ENCODE measurements around the gene POLR2L. TPM values are rescaled to one million over a fixed set of nuclear protein-coding genes. Genes with fewer than 3 reads are reported as not detected.

Gene POLR2L
- polyA plus RNA-seq, 2 donors, result 64.9 to 177 TPM

DNA sequence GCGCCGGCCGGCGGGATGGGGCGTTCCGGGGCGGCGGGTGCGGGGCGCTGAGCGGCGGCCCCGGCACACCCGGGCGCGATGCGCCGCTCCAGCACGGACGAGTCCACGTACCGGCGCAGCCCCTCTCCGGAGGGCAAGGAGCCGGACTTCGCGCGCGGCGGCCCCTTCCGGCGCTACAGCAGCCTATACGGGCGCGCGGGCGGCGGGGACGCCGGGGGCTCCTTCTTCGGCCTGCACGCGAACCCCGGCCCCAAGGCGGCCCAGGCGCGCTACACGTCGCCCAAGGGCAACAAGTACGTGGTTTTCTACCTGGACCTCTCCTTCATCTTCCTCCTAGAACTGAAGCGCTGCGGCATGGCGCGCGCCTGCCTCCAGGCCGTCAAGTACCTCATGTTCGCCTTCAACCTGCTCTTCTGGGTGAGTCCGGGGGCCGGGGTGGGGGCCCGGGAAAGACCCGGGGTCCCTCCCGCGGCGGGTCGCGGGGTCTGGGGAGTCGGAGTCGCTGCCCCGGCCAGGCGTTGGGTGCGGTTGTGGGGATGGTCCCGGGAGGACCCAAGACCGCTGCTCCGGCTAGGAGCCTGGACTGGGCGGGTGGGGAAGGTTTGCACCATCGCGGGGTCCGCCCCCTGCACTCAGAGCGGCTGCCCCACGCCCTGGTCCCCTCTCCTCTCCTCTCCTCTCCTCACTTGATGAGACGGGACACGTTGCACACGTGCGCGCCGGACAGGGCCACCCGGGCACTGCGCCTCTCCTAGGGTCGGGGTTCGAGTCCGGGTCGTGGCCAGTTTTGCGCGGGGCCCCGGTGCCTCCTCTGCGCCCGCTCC lies 7.8 kb upstream of the POLR2L start:
- peaks cover 7 to 19% of the 10 kb centered on the region in 2 donors for H3K4me1 ChIP-seq (ENCODE audit: control insufficient read depth in 2 of 2, insufficient read depth in 2 of 2, low read length in 1 of 2)
- no peaks in the 10 kb centered on the region for H3K36me3 ChIP-seq (ENCODE audit: control insufficient read depth in 2 of 2, insufficient read depth in 2 of 2, low read length in 1 of 2)
- peaks cover 0 to 5% of the 10 kb centered on the region in 2 donors for H3K27me3 ChIP-seq (ENCODE audit: control insufficient read depth in 1 of 2, insufficient read depth in 2 of 2, low read length in 2 of 2)
- H3K27ac ChIP-seq (ENCODE audit: low read depth in 2 of 2, low read length in 1 of 2), result no peak overlapping the region
- H3K4me3 ChIP-seq (ENCODE audit: low read depth in 1 of 2, low read length in 2 of 2), result peak overlapping the region; percentile 13 to 37
- no peaks in the 10 kb centered on the region for H3K9me3 ChIP-seq (ENCODE audit: control insufficient read depth in 2 of 2, insufficient read depth in 1 of 2, low read depth in 1 of 2, low read length in 1 of 2)
- 25 to 27% methylated on average over 85 to 97 of the region's 97 CpGs for WGBS, 2 donors

GRCh38 chr11:849104-849824 lies 6.9 kb upstream of the POLR2L start:
- no peak overlapping the region for H3K27ac ChIP-seq (ENCODE audit: low read depth in 2 of 2, low read length in 1 of 2)
- H3K9me3 ChIP-seq (ENCODE audit: control insufficient read depth in 2 of 2, insufficient read depth in 1 of 2, low read depth in 1 of 2, low read length in 1 of 2), result no peaks in the 10 kb centered on the region
- peaks cover 0 to 5% of the 10 kb centered on the region in 2 donors for H3K27me3 ChIP-seq (ENCODE audit: control insufficient read depth in 1 of 2, insufficient read depth in 2 of 2, low read length in 2 of 2)
- H3K4me1 ChIP-seq (ENCODE audit: control insufficient read depth in 2 of 2, insufficient read depth in 2 of 2, low read length in 1 of 2), result peaks cover 9 to 22% of the 10 kb centered on the region in 2 donors
- 6 to 11% methylated on average over 37 to 71 of the region's 71 CpGs for WGBS, 2 donors
- peak overlapping the region in 1 of 2 donors; percentile 37 for H3K4me3 ChIP-seq (ENCODE audit: low read depth in 1 of 2, low read length in 2 of 2)
- H3K36me3 ChIP-seq (ENCODE audit: control insufficient read depth in 2 of 2, insufficient read depth in 2 of 2, low read length in 1 of 2), result no peaks in the 10 kb centered on the region

- WGBS, 2 donors, result 27 to 35% methylated on average over 13 to 14 of the region's 14 CpGs
- Histone ChIP-seq H3K27ac (ENCODE audit: low read depth in 2 of 2, low read length in 1 of 2) (no peak overlapping the region), H3K9me3 (ENCODE audit: control insufficient read depth in 2 of 2, insufficient read depth in 1 of 2, low read depth in 1 of 2, low read length in 1 of 2) (no peaks in the 10 kb centered on the region), H3K4me1 (ENCODE audit: control insufficient read depth in 2 of 2, insufficient read depth in 2 of 2, low read length in 1 of 2) (peaks cover 10 to 22% of the 10 kb centered on the region in 2 donors), H3K27me3 (ENCODE audit: control insufficient read depth in 1 of 2, insufficient read depth in 2 of 2, low read length in 2 of 2) (peaks cover 0 to 5% of the 10 kb centered on the region in 2 donors), H3K36me3 (ENCODE audit: control insufficient read depth in 2 of 2, insufficient read depth in 2 of 2, low read length in 1 of 2) (no peaks in the 10 kb centered on the region), H3K4me3 (ENCODE audit: low read depth in 1 of 2, low read length in 2 of 2) (no peak overlapping the region)
Observed at GRCh38 chr11:848380-848931, 6.1 kb upstream of the POLR2L start.

- Histone ChIP-seq H3K27ac (ENCODE audit: low read depth in 2 of 2, low read length in 1 of 2) (no peak overlapping the region), H3K4me1 (ENCODE audit: control insufficient read depth in 2 of 2, insufficient read depth in 2 of 2, low read length in 1 of 2) (peaks cover 15 to 22% of the 10 kb centered on the region in 2 donors), H3K4me3 (ENCODE audit: low read depth in 1 of 2, low read length in 2 of 2) (no peak overlapping the region), H3K27me3 (ENCODE audit: control insufficient read depth in 1 of 2, insufficient read depth in 2 of 2, low read length in 2 of 2) (peaks cover 0 to 5% of the 10 kb centered on the region in 2 donors), H3K9me3 (ENCODE audit: control insufficient read depth in 2 of 2, insufficient read depth in 1 of 2, low read depth in 1 of 2, low read length in 1 of 2) (no peaks in the 10 kb centered on the region), H3K36me3 (ENCODE audit: control insufficient read depth in 2 of 2, insufficient read depth in 2 of 2, low read length in 1 of 2) (no peaks in the 10 kb centered on the region)
- WGBS, 2 donors, result 76 to 79% methylated on average over 18 of the region's 18 CpGs
Observed at GRCh38 chr11:847876-848275, 5.5 kb upstream of the POLR2L start.

DNA sequence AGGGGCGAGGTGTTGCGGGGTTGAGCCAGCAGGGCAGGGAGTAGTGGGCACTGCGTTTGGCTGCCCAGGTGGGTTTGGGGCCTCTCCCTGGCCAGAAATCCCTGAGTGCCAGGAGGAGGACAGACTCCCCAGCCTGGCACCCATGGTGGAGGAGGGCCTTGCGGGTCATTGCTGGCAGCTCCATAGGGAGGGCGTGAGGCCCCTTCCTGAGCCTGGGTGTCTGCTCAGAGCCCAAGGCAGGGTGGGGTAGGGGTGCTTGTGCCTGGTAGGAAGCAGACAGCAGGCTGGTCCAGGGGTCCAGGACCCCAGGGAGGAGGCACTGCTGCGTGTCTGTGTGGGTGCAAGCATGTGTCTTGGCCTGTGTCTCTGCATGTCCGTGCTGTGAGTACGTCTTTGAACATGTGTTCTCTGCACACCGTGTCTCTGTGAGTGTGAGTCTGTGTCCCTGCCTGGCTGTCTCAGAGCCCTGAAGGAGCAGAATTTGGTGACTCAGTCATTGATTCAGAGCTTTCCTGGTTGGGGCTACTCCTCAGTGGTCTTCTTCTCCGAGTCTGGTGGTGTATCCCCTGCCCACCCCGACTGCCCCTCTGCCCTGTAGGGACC lies 4.3 kb upstream of the POLR2L start:
- no peak overlapping the region for H3K4me3 ChIP-seq (ENCODE audit: low read depth in 1 of 2, low read length in 2 of 2)
- H3K27ac ChIP-seq (ENCODE audit: low read depth in 2 of 2, low read length in 1 of 2), result peak overlapping the region in 1 of 2 donors; percentile 24
- WGBS, 2 donors, result 51 to 62% methylated on average over 11 of the region's 11 CpGs

GRCh38 chr11:845872-846495 lies 3.7 kb upstream of the POLR2L start:
- H3K27me3 ChIP-seq (ENCODE audit: control insufficient read depth in 1 of 2, insufficient read depth in 2 of 2, low read length in 2 of 2), result peaks cover 0 to 5% of the 10 kb centered on the region in 2 donors
- no peak overlapping the region for H3K4me3 ChIP-seq (ENCODE audit: low read depth in 1 of 2, low read length in 2 of 2)
- peak overlapping the region in 1 of 2 donors; percentile 79 for H3K27ac ChIP-seq (ENCODE audit: low read depth in 2 of 2, low read length in 1 of 2)

More for the DNA sequence above, 4.3 kb upstream of the POLR2L start:
- Histone ChIP-seq H3K9me3 (ENCODE audit: control insufficient read depth in 2 of 2, insufficient read depth in 1 of 2, low read depth in 1 of 2, low read length in 1 of 2) (no peaks in the 10 kb centered on the region), H3K36me3 (ENCODE audit: control insufficient read depth in 2 of 2, insufficient read depth in 2 of 2, low read length in 1 of 2) (no peaks in the 10 kb centered on the region), H3K27me3 (ENCODE audit: control insufficient read depth in 1 of 2, insufficient read depth in 2 of 2, low read length in 2 of 2) (peaks cover 0 to 5% of the 10 kb centered on the region in 2 donors), H3K4me1 (ENCODE audit: control insufficient read depth in 2 of 2, insufficient read depth in 2 of 2, low read length in 1 of 2) (peaks cover 15 to 22% of the 10 kb centered on the region in 2 donors)

GRCh38 chr11:844693-845644 lies 2.6 kb upstream of the POLR2L start:
- peaks cover 0 to 3% of the 10 kb centered on the region in 2 donors for H3K36me3 ChIP-seq (ENCODE audit: control insufficient read depth in 2 of 2, insufficient read depth in 2 of 2, low read length in 1 of 2)
- peaks cover 0 to 5% of the 10 kb centered on the region in 2 donors for H3K27me3 ChIP-seq (ENCODE audit: control insufficient read depth in 1 of 2, insufficient read depth in 2 of 2, low read length in 2 of 2)
- H3K9me3 ChIP-seq (ENCODE audit: control insufficient read depth in 2 of 2, insufficient read depth in 1 of 2, low read depth in 1 of 2, low read length in 1 of 2), result no peaks in the 10 kb centered on the region
- 28 to 32% methylated on average over 30 to 31 of the region's 31 CpGs for WGBS, 2 donors
- H3K4me3 ChIP-seq (ENCODE audit: low read depth in 1 of 2, low read length in 2 of 2), result peak overlapping the region in 1 of 2 donors; percentile 72
- peak overlapping the region; percentile 72 to 79 for H3K27ac ChIP-seq (ENCODE audit: low read depth in 2 of 2, low read length in 1 of 2)
- H3K4me1 ChIP-seq (ENCODE audit: control insufficient read depth in 2 of 2, insufficient read depth in 2 of 2, low read length in 1 of 2), result peaks cover 19 to 25% of the 10 kb centered on the region in 2 donors

More at GRCh38 chr11:845872-846495, 3.7 kb upstream of the POLR2L start:
- 41 to 44% methylated on average over 8 of the region's 8 CpGs for WGBS, 2 donors
- Histone ChIP-seq H3K9me3 (ENCODE audit: control insufficient read depth in 2 of 2, insufficient read depth in 1 of 2, low read depth in 1 of 2, low read length in 1 of 2) (no peaks in the 10 kb centered on the region), H3K4me1 (ENCODE audit: control insufficient read depth in 2 of 2, insufficient read depth in 2 of 2, low read length in 1 of 2) (peaks cover 19 to 22% of the 10 kb centered on the region in 2 donors), H3K36me3 (ENCODE audit: control insufficient read depth in 2 of 2, insufficient read depth in 2 of 2, low read length in 1 of 2) (no peaks in the 10 kb centered on the region)

DNA sequence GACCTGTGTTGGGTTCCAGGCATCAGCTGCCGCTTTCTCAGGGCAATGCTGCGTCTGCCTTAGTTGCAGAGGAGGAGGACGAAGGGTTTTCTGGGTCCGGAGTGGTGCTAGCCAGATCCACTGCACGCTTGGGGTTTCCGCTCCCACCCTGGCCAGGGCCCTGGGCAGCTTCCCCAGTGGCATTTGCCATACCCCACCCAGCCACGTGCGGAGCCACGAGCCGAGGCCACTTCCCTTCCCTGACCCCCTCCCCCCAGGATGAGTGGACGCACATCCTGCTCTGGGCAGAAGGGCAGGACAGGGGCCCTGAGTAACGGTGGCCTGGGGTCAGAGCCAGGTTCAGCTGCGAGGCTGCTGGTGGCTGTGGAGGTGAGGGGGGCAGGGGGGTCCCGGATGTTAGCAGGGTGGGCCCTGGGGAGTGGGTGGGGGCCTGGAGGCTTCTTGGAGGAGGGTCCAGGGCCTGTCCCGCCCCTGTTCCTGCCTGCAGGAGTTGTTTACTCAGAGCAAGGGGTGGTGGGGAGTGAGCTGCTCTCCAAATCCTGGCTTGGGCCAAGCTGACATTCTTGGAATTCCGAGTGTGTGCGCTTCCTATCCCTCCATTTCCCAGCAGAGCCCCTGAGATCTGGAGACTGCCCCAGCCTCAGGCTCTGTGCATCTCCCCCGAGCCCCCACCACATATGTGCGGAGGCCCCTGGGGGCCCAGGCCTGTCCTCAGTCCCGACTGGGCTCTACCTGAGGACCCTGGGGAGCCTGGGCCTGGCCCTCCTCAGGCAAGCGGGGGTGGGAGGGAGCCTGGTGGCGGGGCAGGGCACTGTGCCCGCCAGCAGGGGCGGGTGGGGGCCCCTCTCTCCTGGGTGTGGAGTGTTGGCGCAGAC lies 1.7 kb upstream of the POLR2L start:
- Histone ChIP-seq H3K4me1 (ENCODE audit: control insufficient read depth in 2 of 2, insufficient read depth in 2 of 2, low read length in 1 of 2) (peaks cover 14 to 23% of the 10 kb centered on the region in 2 donors), H3K36me3 (ENCODE audit: control insufficient read depth in 2 of 2, insufficient read depth in 2 of 2, low read length in 1 of 2) (peaks cover 0 to 8% of the 10 kb centered on the region in 2 donors), H3K4me3 (ENCODE audit: low read depth in 1 of 2, low read length in 2 of 2) (peak overlapping the region; percentile 72 to 92), H3K9me3 (ENCODE audit: control insufficient read depth in 2 of 2, insufficient read depth in 1 of 2, low read depth in 1 of 2, low read length in 1 of 2) (no peaks in the 10 kb centered on the region), H3K27ac (ENCODE audit: low read depth in 2 of 2, low read length in 1 of 2) (peak overlapping the region; percentile 72 to 79), H3K27me3 (ENCODE audit: control insufficient read depth in 1 of 2, insufficient read depth in 2 of 2, low read length in 2 of 2) (no peaks in the 10 kb centered on the region)
- 4 to 7% methylated on average over 21 to 25 of the region's 25 CpGs for WGBS, 2 donors
